ENCODE results near the gene TYRP1.

The TYRP1 gene

GRCh38 chr9:12696931-12697622, 3.9 kb downstream of the TYRP1 start:
- H3K36me3 ChIP-seq (ENCODE audit: control insufficient read depth, insufficient read depth, low read length): no peaks in the 10 kb centered on the region
- H3K4me3 ChIP-seq (ENCODE audit: low read depth, low read length): no peak overlapping the region
- H3K27ac ChIP-seq (ENCODE audit: low read depth, low read length): no peak overlapping the region
- no peak overlapping the region for H3K9ac ChIP-seq (ENCODE audit: low read depth, low read length)
- no peaks in the 10 kb centered on the region for H3K4me1 ChIP-seq (ENCODE audit: control insufficient read depth, insufficient read depth, low read length)
- H3K9me3 ChIP-seq (ENCODE audit: control insufficient read depth, insufficient read depth, low read length): no peaks in the 10 kb centered on the region
- no peaks in the 10 kb centered on the region for H3K27me3 ChIP-seq (ENCODE audit: control insufficient read depth, insufficient read depth, low read length)

DNA sequence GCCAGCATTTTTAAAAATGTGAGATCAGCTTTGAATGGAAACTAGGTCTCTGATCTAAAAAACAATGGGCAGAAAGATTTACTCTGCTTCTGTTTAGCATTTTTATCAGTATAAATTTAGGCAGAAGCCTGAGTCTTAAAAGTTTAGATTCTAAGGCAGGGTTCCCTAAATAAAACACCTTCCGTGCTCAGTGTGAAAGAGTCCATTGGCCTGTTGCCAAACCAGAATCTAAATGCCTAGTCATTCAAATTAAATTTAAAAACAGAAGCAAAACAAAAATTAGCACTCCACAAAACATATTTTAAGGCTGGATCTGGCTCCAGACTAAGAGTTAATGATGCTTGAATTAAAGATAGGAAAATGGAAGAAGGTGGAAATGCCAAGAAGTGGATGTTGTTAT, 4.5 kb downstream of the TYRP1 start:
- Histone ChIP-seq H3K27me3 (ENCODE audit: control insufficient read depth, insufficient read depth, low read length) (no peaks in the 10 kb centered on the region), H3K4me3 (ENCODE audit: low read depth, low read length) (no peak overlapping the region), H3K36me3 (ENCODE audit: control insufficient read depth, insufficient read depth, low read length) (no peaks in the 10 kb centered on the region)

DNA sequence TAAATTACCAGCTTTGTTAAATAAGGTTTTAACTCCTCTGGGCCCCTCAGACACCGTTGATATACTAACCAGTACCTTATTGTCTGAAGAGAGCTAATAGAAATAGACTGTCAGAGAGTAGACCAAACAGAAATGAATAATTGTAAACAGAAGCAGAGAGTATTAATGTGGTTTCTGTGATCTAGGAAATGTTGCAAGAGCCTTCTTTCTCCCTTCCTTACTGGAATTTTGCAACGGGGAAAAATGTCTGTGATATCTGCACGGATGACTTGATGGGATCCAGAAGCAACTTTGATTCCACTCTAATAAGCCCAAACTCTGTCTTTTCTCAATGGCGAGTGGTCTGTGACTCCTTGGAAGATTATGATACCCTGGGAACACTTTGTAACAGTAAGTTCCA, 5.1 kb downstream of the TYRP1 start:
- Histone ChIP-seq H3K9me3 (ENCODE audit: control insufficient read depth, insufficient read depth, low read length) (no peaks in the 10 kb centered on the region), H3K4me1 (ENCODE audit: control insufficient read depth, insufficient read depth, low read length) (no peaks in the 10 kb centered on the region), H3K27ac (ENCODE audit: low read depth, low read length) (no peak overlapping the region), H3K36me3 (ENCODE audit: control insufficient read depth, insufficient read depth, low read length) (no peaks in the 10 kb centered on the region), H3K4me3 (ENCODE audit: low read depth, low read length) (no peak overlapping the region), H3K9ac (ENCODE audit: low read depth, low read length) (no peak overlapping the region), H3K27me3 (ENCODE audit: control insufficient read depth, insufficient read depth, low read length) (no peaks in the 10 kb centered on the region)

More for the DNA sequence above, 4.5 kb downstream of the TYRP1 start:
- H3K4me1 ChIP-seq (ENCODE audit: control insufficient read depth, insufficient read depth, low read length): no peaks in the 10 kb centered on the region
- H3K9ac ChIP-seq (ENCODE audit: low read depth, low read length): no peak overlapping the region
- H3K27ac ChIP-seq (ENCODE audit: low read depth, low read length): no peak overlapping the region
- H3K9me3 ChIP-seq (ENCODE audit: control insufficient read depth, insufficient read depth, low read length): no peaks in the 10 kb centered on the region

GRCh38 chr9:12698986-12699385, 5.8 kb downstream of the TYRP1 start:
- Histone ChIP-seq H3K27ac (ENCODE audit: low read depth, low read length) (no peak overlapping the region), H3K9me3 (ENCODE audit: control insufficient read depth, insufficient read depth, low read length) (no peaks in the 10 kb centered on the region), H3K4me1 (ENCODE audit: control insufficient read depth, insufficient read depth, low read length) (no peaks in the 10 kb centered on the region), H3K36me3 (ENCODE audit: control insufficient read depth, insufficient read depth, low read length) (no peaks in the 10 kb centered on the region), H3K9ac (ENCODE audit: low read depth, low read length) (no peak overlapping the region), H3K4me3 (ENCODE audit: low read depth, low read length) (no peak overlapping the region), H3K27me3 (ENCODE audit: control insufficient read depth, insufficient read depth, low read length) (no peaks in the 10 kb centered on the region)

GRCh38 chr9:12699529-12699928, 6.3 kb downstream of the TYRP1 start:
- no peak overlapping the region for H3K27ac ChIP-seq (ENCODE audit: low read depth, low read length)
- H3K9me3 ChIP-seq (ENCODE audit: control insufficient read depth, insufficient read depth, low read length): no peaks in the 10 kb centered on the region
- no peaks in the 10 kb centered on the region for H3K27me3 ChIP-seq (ENCODE audit: control insufficient read depth, insufficient read depth, low read length)
- H3K36me3 ChIP-seq (ENCODE audit: control insufficient read depth, insufficient read depth, low read length): no peaks in the 10 kb centered on the region
- H3K9ac ChIP-seq (ENCODE audit: low read depth, low read length): no peak overlapping the region
- no peak overlapping the region for H3K4me3 ChIP-seq (ENCODE audit: low read depth, low read length)
- no peaks in the 10 kb centered on the region for H3K4me1 ChIP-seq (ENCODE audit: control insufficient read depth, insufficient read depth, low read length)

DNA sequence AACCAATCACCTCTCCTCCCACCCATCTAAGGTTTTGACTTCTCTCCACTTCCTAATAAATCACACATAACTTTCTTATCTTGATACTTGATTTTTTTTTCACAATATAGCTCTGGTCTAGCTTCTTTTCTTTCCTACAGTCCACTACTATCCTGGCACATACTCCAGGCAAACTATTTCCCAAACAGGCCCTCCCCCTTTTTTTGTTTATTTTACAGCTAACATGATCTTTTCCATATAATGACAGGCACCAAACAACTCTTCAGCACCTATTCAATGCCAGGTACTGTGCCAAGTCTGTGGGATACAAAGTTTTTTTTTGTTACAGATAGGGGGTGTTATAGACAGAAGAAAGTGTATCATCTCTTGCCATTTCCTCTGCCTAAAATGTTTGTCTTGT, 7.9 kb downstream of the TYRP1 start:
- no peak overlapping the region for H3K27ac ChIP-seq (ENCODE audit: low read depth, low read length)

GRCh38 chr9:12702160-12702758, 9.1 kb downstream of the TYRP1 start:
- Histone ChIP-seq H3K36me3 (ENCODE audit: control insufficient read depth, insufficient read depth, low read length) (no peaks in the 10 kb centered on the region), H3K9ac (ENCODE audit: low read depth, low read length) (no peak overlapping the region), H3K27me3 (ENCODE audit: control insufficient read depth, insufficient read depth, low read length) (no peaks in the 10 kb centered on the region), H3K4me1 (ENCODE audit: control insufficient read depth, insufficient read depth, low read length) (no peaks in the 10 kb centered on the region), H3K9me3 (ENCODE audit: control insufficient read depth, insufficient read depth, low read length) (no peaks in the 10 kb centered on the region), H3K27ac (ENCODE audit: low read depth, low read length) (no peak overlapping the region), H3K4me3 (ENCODE audit: low read depth, low read length) (no peak overlapping the region)

More for the DNA sequence above, 7.9 kb downstream of the TYRP1 start:
- no peak overlapping the region for H3K9ac ChIP-seq (ENCODE audit: low read depth, low read length)
- H3K4me1 ChIP-seq (ENCODE audit: control insufficient read depth, insufficient read depth, low read length): no peaks in the 10 kb centered on the region
- no peaks in the 10 kb centered on the region for H3K36me3 ChIP-seq (ENCODE audit: control insufficient read depth, insufficient read depth, low read length)
- no peak overlapping the region for H3K4me3 ChIP-seq (ENCODE audit: low read depth, low read length)
- H3K27me3 ChIP-seq (ENCODE audit: control insufficient read depth, insufficient read depth, low read length): no peaks in the 10 kb centered on the region
- no peaks in the 10 kb centered on the region for H3K9me3 ChIP-seq (ENCODE audit: control insufficient read depth, insufficient read depth, low read length)

GRCh38 chr9:12703996-12704395, 10.8 kb downstream of the TYRP1 start:
- H3K9ac ChIP-seq (ENCODE audit: low read depth, low read length): no peak overlapping the region
- no peak overlapping the region for H3K27ac ChIP-seq (ENCODE audit: low read depth, low read length)
- H3K27me3 ChIP-seq (ENCODE audit: control insufficient read depth, insufficient read depth, low read length): no peaks in the 10 kb centered on the region
- H3K9me3 ChIP-seq (ENCODE audit: control insufficient read depth, insufficient read depth, low read length): no peaks in the 10 kb centered on the region
- H3K4me3 ChIP-seq (ENCODE audit: low read depth, low read length): no peak overlapping the region
- no peaks in the 10 kb centered on the region for H3K4me1 ChIP-seq (ENCODE audit: control insufficient read depth, insufficient read depth, low read length)
- H3K36me3 ChIP-seq (ENCODE audit: control insufficient read depth, insufficient read depth, low read length): no peaks in the 10 kb centered on the region

DNA sequence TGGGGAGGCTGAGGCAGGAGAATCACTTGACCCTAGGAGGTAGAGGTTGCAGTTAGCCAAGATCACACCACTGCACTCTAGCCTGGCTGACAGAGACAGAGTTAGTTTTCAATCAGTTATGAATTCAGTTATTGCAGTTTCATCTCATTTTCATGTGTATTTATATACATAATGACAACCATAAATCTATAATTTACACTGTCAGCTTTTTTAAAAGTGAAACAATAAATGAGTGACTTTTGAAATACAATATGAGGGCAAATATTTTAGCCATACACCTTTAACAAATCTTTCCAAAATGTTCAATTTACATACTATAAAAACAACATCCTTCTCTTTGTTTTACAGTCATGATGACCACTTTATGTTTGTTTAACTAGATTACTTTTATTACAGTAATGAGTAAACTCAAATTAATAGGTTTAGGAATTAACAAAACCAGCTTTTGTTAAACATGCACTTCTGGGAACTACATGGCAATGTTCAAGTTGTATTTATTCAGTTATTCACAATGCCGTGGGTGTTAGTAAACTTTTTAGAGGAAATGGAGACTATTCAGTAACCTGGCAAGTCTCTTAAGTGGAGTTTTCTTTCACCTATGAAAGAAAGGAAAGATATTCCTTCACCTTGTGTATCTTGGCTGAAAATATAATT, 12.7 kb downstream of the TYRP1 start:
- Histone ChIP-seq H3K9me3 (ENCODE audit: control insufficient read depth, insufficient read depth, low read length) (no peaks in the 10 kb centered on the region), H3K27me3 (ENCODE audit: control insufficient read depth, insufficient read depth, low read length) (no peaks in the 10 kb centered on the region), H3K36me3 (ENCODE audit: control insufficient read depth, insufficient read depth, low read length) (no peaks in the 10 kb centered on the region), H3K27ac (ENCODE audit: low read depth, low read length) (no peak overlapping the region), H3K9ac (ENCODE audit: low read depth, low read length) (no peak overlapping the region), H3K4me1 (ENCODE audit: control insufficient read depth, insufficient read depth, low read length) (no peaks in the 10 kb centered on the region), H3K4me3 (ENCODE audit: low read depth, low read length) (no peak overlapping the region)

- Histone ChIP-seq H3K9ac (ENCODE audit: low read depth, low read length) (no peak overlapping the region), H3K27ac (ENCODE audit: low read depth, low read length) (no peak overlapping the region)
Observed at GRCh38 chr9:12708562-12709298, 15.5 kb downstream of the TYRP1 start.

GRCh38 chr9:12712532-12712931, 19.3 kb downstream of the TYRP1 start:
- Histone ChIP-seq H3K9ac (ENCODE audit: low read depth, low read length) (no peak overlapping the region), H3K27ac (ENCODE audit: low read depth, low read length) (no peak overlapping the region), H3K27me3 (ENCODE audit: control insufficient read depth, insufficient read depth, low read length) (no peaks in the 10 kb centered on the region), H3K36me3 (ENCODE audit: control insufficient read depth, insufficient read depth, low read length) (no peaks in the 10 kb centered on the region), H3K9me3 (ENCODE audit: control insufficient read depth, insufficient read depth, low read length) (no peaks in the 10 kb centered on the region), H3K4me1 (ENCODE audit: control insufficient read depth, insufficient read depth, low read length) (no peaks in the 10 kb centered on the region), H3K4me3 (ENCODE audit: low read depth, low read length) (no peak overlapping the region)

More at GRCh38 chr9:12708562-12709298, 15.5 kb downstream of the TYRP1 start:
- Histone ChIP-seq H3K4me3 (ENCODE audit: low read depth, low read length) (no peak overlapping the region), H3K4me1 (ENCODE audit: control insufficient read depth, insufficient read depth, low read length) (no peaks in the 10 kb centered on the region), H3K27me3 (ENCODE audit: control insufficient read depth, insufficient read depth, low read length) (no peaks in the 10 kb centered on the region), H3K36me3 (ENCODE audit: control insufficient read depth, insufficient read depth, low read length) (no peaks in the 10 kb centered on the region), H3K9me3 (ENCODE audit: control insufficient read depth, insufficient read depth, low read length) (no peaks in the 10 kb centered on the region)
